SK-N-SH treated with all-trans-retinoic acid at 6 μM for 48 hours (cell line): ENCODE data around the gene RNF144B.

Source experiments
- ATAC-seq: fragments of 200-7000 bp; cut with Tn5 transposase; 3 replicates; pipeline ENCODE4 v1.9.1; 2020; ENCODE audit warnings: mild to moderate bottlenecking, moderate library complexity
- ARNTL ChIP-seq: fragments of 450-650 bp; formaldehyde crosslinking; IDR thresholded peaks from 2 replicates; pipeline ENCODE4 v1.5.0; 2020; ENCODE audit warnings: low read depth, mild to moderate bottlenecking, moderate library complexity, borderline replicate concordance
- CREB5 ChIP-seq: fragments of 250-450 bp; sonication (Bioruptor Pico); IDR thresholded peaks from 2 replicates; pipeline ENCODE4 v1.5.1; 2020; ENCODE audit warnings: low read depth, mild to moderate bottlenecking, moderate library complexity
- CSDC2 ChIP-seq: fragments of 250-450 bp; sonication (Bioruptor Pico); IDR thresholded peaks from 2 replicates; pipeline ENCODE4 v1.5.0; 2020; ENCODE audit warnings: mild to moderate bottlenecking, moderate library complexity
- ESRRG ChIP-seq: fragments of 250-450 bp; sonication (Bioruptor Pico); IDR thresholded peaks from 2 replicates; pipeline ENCODE4 v1.6.1; 2021; ENCODE audit warnings: mild to moderate bottlenecking
- ISL1 ChIP-seq: fragments of 250-450 bp; sonication (Bioruptor Pico); IDR thresholded peaks from 2 replicates; pipeline ENCODE4 v2.1.2; 2022; ENCODE audit warnings: mild to moderate bottlenecking, moderate library complexity
- OSR1 ChIP-seq: fragments of 250-450 bp; sonication (Bioruptor Pico); IDR thresholded peaks from 2 replicates; pipeline ENCODE4 v1.8.0; 2022; ENCODE audit warnings: moderate library complexity, mild to moderate bottlenecking, inconsistent platforms
- PATZ1 ChIP-seq: fragments of 250-450 bp; sonication (Bioruptor Pico); IDR thresholded peaks from 2 replicates; pipeline ENCODE4 v1.8.0; 2020; ENCODE audit warnings: mild to moderate bottlenecking, moderate library complexity, borderline replicate concordance
- PPARA ChIP-seq: fragments of 250-450 bp; sonication (Bioruptor Pico); IDR thresholded peaks from 2 replicates; pipeline ENCODE4 v1.5.0; 2020; ENCODE audit warnings: mild to moderate bottlenecking, borderline replicate concordance
- RARB ChIP-seq: fragments of 250-450 bp; sonication (Bioruptor Pico); IDR thresholded peaks from 2 replicates; pipeline ENCODE4 v1.8.0; 2021; ENCODE audit warnings: mild to moderate bottlenecking, moderate library complexity
- SNAI2 ChIP-seq: fragments of 250-450 bp; sonication (Bioruptor Pico); IDR thresholded peaks from 2 replicates; pipeline ENCODE4 v1.5.0; 2020; ENCODE audit warnings: mild to moderate bottlenecking, moderate library complexity
- TOX ChIP-seq: fragments of 250-450 bp; sonication (Bioruptor Pico); IDR thresholded peaks from 2 replicates; pipeline ENCODE4 v1.8.0; 2021; ENCODE audit warnings: mild to moderate bottlenecking, moderate library complexity, borderline replicate concordance
- TSHZ2 ChIP-seq: fragments of 250-450 bp; sonication (Bioruptor Pico); IDR thresholded peaks from 2 replicates; pipeline ENCODE4 v1.5.0; 2020; ENCODE audit warnings: mild to moderate bottlenecking, moderate library complexity
- ZC3H10 ChIP-seq: fragments of 250-450 bp; sonication (Bioruptor Pico); IDR thresholded peaks from 2 replicates; pipeline ENCODE4 v1.5.1; 2021; ENCODE audit warnings: mild to moderate bottlenecking, moderate library complexity
- ZFP3 ChIP-seq: fragments of 250-450 bp; sonication (Bioruptor Pico); IDR thresholded peaks from 2 replicates; pipeline ENCODE4 v1.5.0; 2020; ENCODE audit warnings: mild to moderate bottlenecking, moderate library complexity
- ZFP30 ChIP-seq: fragments of 450-650 bp; formaldehyde crosslinking; IDR thresholded peaks from 2 replicates; pipeline ENCODE4 v1.5.0; 2022; ENCODE audit warnings: mild to moderate bottlenecking, moderate library complexity
- ZNF565 ChIP-seq: fragments of 450-650 bp; formaldehyde crosslinking; conservative IDR thresholded peaks from 2 replicates; pipeline ENCODE4 v1.5.0; 2020; ENCODE audit warnings: low read depth, mild to moderate bottlenecking, moderate library complexity
- ZNF70 ChIP-seq: fragments of 450-650 bp; formaldehyde crosslinking; IDR thresholded peaks from 2 replicates; pipeline ENCODE4 v1.5.0; 2020; ENCODE audit warnings: mild to moderate bottlenecking, moderate library complexity
- ZNF8 ChIP-seq: fragments of 450-650 bp; formaldehyde crosslinking; IDR thresholded peaks from 2 replicates; pipeline ENCODE4 v1.5.0; 2020; ENCODE audit warnings: mild to moderate bottlenecking, moderate library complexity
- TF ChIP-seq, protein P1 (sequence below): fragments of 250-450 bp; sonication (Bioruptor Pico); IDR thresholded peaks from 2 replicates; pipeline ENCODE4 v1.8.0; 2021; ENCODE audit warnings: low read depth, mild to moderate bottlenecking, moderate library complexity, borderline replicate concordance
- TF ChIP-seq, protein P2 (sequence below): fragments of 250-450 bp; sonication (Bioruptor Pico); IDR thresholded peaks from 2 replicates; pipeline ENCODE4 v1.5.1; 2021; ENCODE audit warnings: mild to moderate bottlenecking, moderate library complexity

The RNF144B gene

GRCh38 chr6:18424201-18424600 is 37.1 kb downstream of the RNF144B start:
- TF ChIP-seq RARB (no peak), TOX (no peak), TSHZ2 (no peak), ZNF8 (CRISPR knock-in tag) (no peak), ZFP3 (CRISPR knock-in tag) (no peak), ZFP30 (CRISPR knock-in tag) (no peak), CSDC2 (no peak)
- TF ChIP-seq, all 23 proteins: peak for 0
- ATAC-seq: no peak

- ATAC-seq: no peak
- no peak for TF ChIP-seq CREB5 (CRISPR knock-in tag)
- TF ChIP-seq ZNF565: no peak
- TF ChIP-seq TOX: no peak
- no peak for TF ChIP-seq SNAI2 (CRISPR knock-in tag)
- no peak for TF ChIP-seq ZFP3 (CRISPR knock-in tag)
- no peak for TF ChIP-seq ARNTL
- no peak for TF ChIP-seq ZC3H10 (CRISPR knock-in tag)
- TF ChIP-seq, protein P1, sequence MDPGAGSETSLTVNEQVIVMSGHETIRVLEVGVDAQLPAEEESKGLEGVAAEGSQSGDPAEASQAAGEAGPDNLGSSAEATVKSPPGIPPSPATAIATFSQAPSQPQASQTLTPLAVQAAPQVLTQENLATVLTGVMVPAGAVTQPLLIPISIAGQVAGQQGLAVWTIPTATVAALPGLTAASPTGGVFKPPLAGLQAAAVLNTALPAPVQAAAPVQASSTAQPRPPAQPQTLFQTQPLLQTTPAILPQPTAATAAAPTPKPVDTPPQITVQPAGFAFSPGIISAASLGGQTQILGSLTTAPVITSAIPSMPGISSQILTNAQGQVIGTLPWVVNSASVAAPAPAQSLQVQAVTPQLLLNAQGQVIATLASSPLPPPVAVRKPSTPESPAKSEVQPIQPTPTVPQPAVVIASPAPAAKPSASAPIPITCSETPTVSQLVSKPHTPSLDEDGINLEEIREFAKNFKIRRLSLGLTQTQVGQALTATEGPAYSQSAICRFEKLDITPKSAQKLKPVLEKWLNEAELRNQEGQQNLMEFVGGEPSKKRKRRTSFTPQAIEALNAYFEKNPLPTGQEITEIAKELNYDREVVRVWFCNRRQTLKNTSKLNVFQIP (CRISPR knock-in tag): no peak
- no peak for TF ChIP-seq CSDC2
- no peak for TF ChIP-seq TSHZ2
- TF ChIP-seq ZNF8 (CRISPR knock-in tag): no peak
- TF ChIP-seq, protein P2, sequence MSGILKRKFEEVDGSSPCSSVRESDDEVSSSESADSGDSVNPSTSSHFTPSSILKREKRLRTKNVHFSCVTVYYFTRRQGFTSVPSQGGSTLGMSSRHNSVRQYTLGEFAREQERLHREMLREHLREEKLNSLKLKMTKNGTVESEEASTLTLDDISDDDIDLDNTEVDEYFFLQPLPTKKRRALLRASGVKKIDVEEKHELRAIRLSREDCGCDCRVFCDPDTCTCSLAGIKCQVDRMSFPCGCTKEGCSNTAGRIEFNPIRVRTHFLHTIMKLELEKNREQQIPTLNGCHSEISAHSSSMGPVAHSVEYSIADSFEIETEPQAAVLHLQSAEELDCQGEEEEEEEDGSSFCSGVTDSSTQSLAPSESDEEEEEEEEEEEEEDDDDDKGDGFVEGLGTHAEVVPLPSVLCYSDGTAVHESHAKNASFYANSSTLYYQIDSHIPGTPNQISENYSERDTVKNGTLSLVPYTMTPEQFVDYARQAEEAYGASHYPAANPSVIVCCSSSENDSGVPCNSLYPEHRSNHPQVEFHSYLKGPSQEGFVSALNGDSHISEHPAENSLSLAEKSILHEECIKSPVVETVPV: no peak
- TF ChIP-seq PATZ1: no peak
- no peak for TF ChIP-seq ZFP30 (CRISPR knock-in tag)
- TF ChIP-seq PPARA (CRISPR knock-in tag): no peak
- no peak for TF ChIP-seq ZNF70 (CRISPR knock-in tag)
- no peak for TF ChIP-seq ESRRG (CRISPR knock-in tag)
- TF ChIP-seq RARB: no peak
- TF ChIP-seq ISL1: no peak
- TF ChIP-seq, all 23 proteins: peak for 0
These were observed 38.1 kb downstream of the RNF144B start for GRCh38 chr6:18425218-18425617.

GRCh38 chr6:18427296-18427695 is 40.1 kb downstream of the RNF144B start:
- no peak for TF ChIP-seq ZNF565
- no peak for TF ChIP-seq OSR1 (CRISPR knock-in tag)
- TF ChIP-seq PPARA (CRISPR knock-in tag): no peak
- no peak for TF ChIP-seq TOX
- no peak for TF ChIP-seq CSDC2
- no peak for TF ChIP-seq ESRRG (CRISPR knock-in tag)
- no peak for ATAC-seq
